WTC11 (cell line): ENCODE results near the gene QRSL1.
A peak's percentile ranks its signal among the peaks of the same experiment; 100 is the strongest.

Source experiments
- CTCF ChIP-seq: fragments of 200-600 bp; IDR thresholded peaks from 2 replicates; pipeline ENCODE4 v1.8.0; 2022; ENCODE audit warnings: antibody characterized with exemption
- JUN ChIP-seq: sonication (generic); formaldehyde crosslinking; IDR thresholded peaks from 2 replicates; pipeline ENCODE4 v1.8.0; 2023; ENCODE audit warnings: mild to moderate bottlenecking, missing genetic modification reagents
- PRRX2 ChIP-seq: fragments of 250-450 bp; sonication (Bioruptor Pico); IDR thresholded peaks from 2 replicates; pipeline ENCODE4 v1.8.0; 2021; ENCODE audit warnings: mild to moderate bottlenecking
- RELA ChIP-seq: sonication (generic); formaldehyde crosslinking; IDR thresholded peaks from 2 replicates; pipeline ENCODE4 v1.8.1; 2022; ENCODE audit warnings: missing genetic modification reagents, mild to moderate bottlenecking, borderline replicate concordance
- ZBTB43 ChIP-seq: sonication (generic); formaldehyde crosslinking; IDR thresholded peaks from 2 replicates; pipeline ENCODE4 v1.8.1; 2023; ENCODE audit warnings: mild to moderate bottlenecking, missing genetic modification reagents
- ZNF281 ChIP-seq: sonication (generic); formaldehyde crosslinking; IDR thresholded peaks from 2 replicates; pipeline ENCODE4 v1.8.0; 2023; ENCODE audit warnings: mild to moderate bottlenecking, missing genetic modification reagents

- TF ChIP-seq CTCF: peak; percentile 73
- no peak for TF ChIP-seq ZNF281 (CRISPR knock-in tag)
- no peak for TF ChIP-seq PRRX2
- TF ChIP-seq JUN (CRISPR knock-in tag): no peak
- no peak for TF ChIP-seq RELA (CRISPR knock-in tag)
- no peak for TF ChIP-seq ZBTB43 (CRISPR knock-in tag)
These were observed 21.2 kb upstream of the QRSL1 start for GRCh38 chr6:106608080-106608668.
